Smooth muscle cell of the brain vasculature (primary cell): ENCODE data around the gene GOLGA6L6.
"Not testable (repeated sequence)": the region's sequence is repeated elsewhere in the genome, so short reads cannot be mapped to it uniquely, and the experiment has no call there.

Experiments used
- DNase-seq: peaks from one replicate; pipeline ENCODE4 v3.0.0-alpha.2; 2012; ENCODE audit warnings: low read depth, low spot score

Gene GOLGA6L6

GRCh38 chr15:20541700-20542099, at the start of gene GOLGA6L6:
TSS of gene GOLGA6L6 (minus strand) at chr15:20541800. CDS start at chr15:20541709, 91 bp downstream.
- not testable (repeated sequence) for DNase-seq

- DNase-seq: not testable (repeated sequence)
Observed at GRCh38 chr15:20590069-20590468, 48.5 kb upstream of the GOLGA6L6 start.

GRCh38 chr15:20586821-20587220, 45.2 kb upstream of the GOLGA6L6 start:
- DNase-seq: not testable (repeated sequence)

- not testable (repeated sequence) for DNase-seq
Observed at GRCh38 chr15:20582726-20583115, 41.1 kb upstream of the GOLGA6L6 start.

GRCh38 chr15:20582109-20582725, 40.6 kb upstream of the GOLGA6L6 start:
- not testable (repeated sequence) for DNase-seq

- not testable (repeated sequence) for DNase-seq
Observed at GRCh38 chr15:20581261-20582108, 39.9 kb upstream of the GOLGA6L6 start.

GRCh38 chr15:20579662-20580061, 38.1 kb upstream of the GOLGA6L6 start:
- not testable (repeated sequence) for DNase-seq

GRCh38 chr15:20551289-20551688, 9.7 kb upstream of the GOLGA6L6 start:
- not testable (repeated sequence) for DNase-seq

- not testable (repeated sequence) for DNase-seq
Observed at GRCh38 chr15:20505926-20506658, 35.5 kb downstream of the GOLGA6L6 start.

- not testable (repeated sequence) for DNase-seq
Observed at GRCh38 chr15:20502839-20503238, 38.8 kb downstream of the GOLGA6L6 start.

- not testable (repeated sequence) for DNase-seq
Observed at GRCh38 chr15:20501512-20502222, 39.9 kb downstream of the GOLGA6L6 start.

GRCh38 chr15:20497781-20498180, 43.8 kb downstream of the GOLGA6L6 start:
- DNase-seq: not testable (repeated sequence)

GRCh38 chr15:20493035-20493434, 48.6 kb downstream of the GOLGA6L6 start:
- not testable (repeated sequence) for DNase-seq

GRCh38 chr15:20492598-20492997, 49.0 kb downstream of the GOLGA6L6 start:
- not testable (repeated sequence) for DNase-seq

- not testable (repeated sequence) for DNase-seq
Observed at GRCh38 chr15:20489320-20489719, 52.3 kb downstream of the GOLGA6L6 start.
